WERI-Rb-1 (cell line): ENCODE results near the gene MED14.

ENCODE experiments used
- DNase-seq: peaks from one replicate; pipeline ENCODE4 v3.0.0-alpha.2; 2020
- H3K27ac ChIP-seq: fragments of 250-450 bp; sonication (Bioruptor Pico); 2 replicates; pipeline ENCODE4 v1.5.1; 2020; ENCODE audit warnings: mild to moderate bottlenecking, moderate library complexity
- H3K27me3 ChIP-seq: fragments of 250-450 bp; sonication (Bioruptor Pico); 2 replicates; pipeline ENCODE4 v1.5.1; 2021; ENCODE audit warnings: mild to moderate bottlenecking, low read depth, moderate library complexity; ENCODE audit not compliant: insufficient read depth, severe bottlenecking
- H3K36me3 ChIP-seq: fragments of 250-450 bp; sonication (Bioruptor Pico); 2 replicates; pipeline ENCODE4 v1.5.1; 2020; ENCODE audit warnings: mild to moderate bottlenecking, moderate library complexity
- H3K4me3 ChIP-seq: 2 replicates; pipeline ENCODE4 v1.5.1; 2011; ENCODE audit warnings: low read depth, mild to moderate bottlenecking, control low read depth, low read length
- H3K9me3 ChIP-seq: fragments of 250-450 bp; sonication (Bioruptor Pico); 2 replicates; pipeline ENCODE4 v1.5.1; 2021; ENCODE audit warnings: mild to moderate bottlenecking, moderate library complexity; ENCODE audit not compliant: severe bottlenecking
- TF ChIP-seq, protein P1 (sequence below): IDR thresholded peaks from 2 replicates; pipeline ENCODE4 v1.5.1; 2011; ENCODE audit warnings: low read depth, mild to moderate bottlenecking, control low read depth, inconsistent platforms, low read length

MED14 gene

DNA sequence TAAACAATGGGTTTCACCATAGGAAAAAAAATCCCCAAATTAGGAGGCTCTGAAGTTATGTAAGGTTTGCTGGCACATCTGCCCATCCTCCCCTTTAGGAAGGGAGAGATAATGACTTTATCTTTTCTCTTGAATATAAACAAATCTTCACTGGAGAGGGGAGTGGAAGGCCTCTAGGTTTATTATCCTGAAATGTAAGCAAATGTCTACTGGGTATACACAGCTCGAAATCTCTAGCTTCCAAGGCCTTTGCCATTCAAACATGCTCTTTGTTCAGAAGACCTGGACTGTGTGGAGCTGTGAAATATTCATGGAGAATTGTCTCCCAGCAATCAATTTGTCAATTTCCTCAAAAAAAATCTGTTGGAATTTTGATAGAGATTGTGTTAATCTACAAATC, 21.7 kb upstream of the MED14 start:
- peaks cover 10% of the 10 kb centered on the region for H3K27me3 ChIP-seq
- H3K4me3 ChIP-seq: no peak overlapping the region
- DNase-seq: no peak
- H3K36me3 ChIP-seq: no peaks in the 10 kb centered on the region
- no peaks in the 10 kb centered on the region for H3K9me3 ChIP-seq
- no peak overlapping the region for H3K27ac ChIP-seq
- TF ChIP-seq, protein P1, sequence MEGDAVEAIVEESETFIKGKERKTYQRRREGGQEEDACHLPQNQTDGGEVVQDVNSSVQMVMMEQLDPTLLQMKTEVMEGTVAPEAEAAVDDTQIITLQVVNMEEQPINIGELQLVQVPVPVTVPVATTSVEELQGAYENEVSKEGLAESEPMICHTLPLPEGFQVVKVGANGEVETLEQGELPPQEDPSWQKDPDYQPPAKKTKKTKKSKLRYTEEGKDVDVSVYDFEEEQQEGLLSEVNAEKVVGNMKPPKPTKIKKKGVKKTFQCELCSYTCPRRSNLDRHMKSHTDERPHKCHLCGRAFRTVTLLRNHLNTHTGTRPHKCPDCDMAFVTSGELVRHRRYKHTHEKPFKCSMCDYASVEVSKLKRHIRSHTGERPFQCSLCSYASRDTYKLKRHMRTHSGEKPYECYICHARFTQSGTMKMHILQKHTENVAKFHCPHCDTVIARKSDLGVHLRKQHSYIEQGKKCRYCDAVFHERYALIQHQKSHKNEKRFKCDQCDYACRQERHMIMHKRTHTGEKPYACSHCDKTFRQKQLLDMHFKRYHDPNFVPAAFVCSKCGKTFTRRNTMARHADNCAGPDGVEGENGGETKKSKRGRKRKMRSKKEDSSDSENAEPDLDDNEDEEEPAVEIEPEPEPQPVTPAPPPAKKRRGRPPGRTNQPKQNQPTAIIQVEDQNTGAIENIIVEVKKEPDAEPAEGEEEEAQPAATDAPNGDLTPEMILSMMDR: no peak

DNA sequence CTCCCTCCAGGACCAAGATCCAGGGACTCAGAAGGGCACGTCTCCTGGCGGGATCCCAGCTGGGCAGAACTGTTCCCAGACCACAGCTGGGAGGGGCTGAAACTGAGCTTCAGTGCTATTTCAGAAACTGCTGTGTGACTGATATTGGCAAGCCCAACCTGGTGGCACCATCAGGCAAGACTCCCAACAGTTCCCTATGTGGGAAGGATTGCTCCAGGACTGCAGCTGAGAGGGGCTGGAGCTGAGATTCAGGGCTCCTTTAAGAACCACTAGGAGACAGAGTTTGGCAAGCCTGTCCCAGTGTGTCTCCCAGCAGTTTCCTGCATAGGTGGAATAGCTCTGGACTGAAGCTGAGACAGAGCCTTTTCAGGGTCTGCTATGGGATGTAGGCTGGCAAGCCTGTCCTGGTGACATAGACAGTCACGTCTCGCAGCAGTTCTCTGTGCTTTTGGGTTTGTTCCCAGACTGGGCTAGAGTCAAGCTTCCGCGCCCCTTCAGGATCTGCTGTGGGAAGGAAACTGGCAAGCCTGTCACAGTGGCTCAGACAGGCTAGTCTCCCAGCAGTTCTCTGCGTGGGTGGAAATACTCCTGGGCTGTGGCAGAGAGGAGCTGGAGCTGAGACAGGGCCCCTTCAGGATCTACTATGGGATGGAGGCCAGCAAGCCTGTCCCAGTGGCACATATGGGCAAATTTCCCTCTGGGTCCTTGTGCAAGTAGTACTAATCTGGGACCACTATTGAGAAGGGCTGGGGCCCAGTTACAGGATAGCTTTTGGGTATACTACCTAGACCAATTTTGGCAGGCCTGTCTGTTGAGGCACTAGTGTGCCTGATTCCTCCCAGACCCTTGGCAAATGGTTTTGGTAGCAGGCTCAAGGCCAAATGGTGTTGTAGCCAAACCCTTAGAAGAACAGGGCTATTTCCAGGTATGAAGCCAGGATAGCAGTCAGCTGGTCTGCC, 20.2 kb upstream of the MED14 start:
- TF ChIP-seq, protein P1: no peak
- no peaks in the 10 kb centered on the region for H3K9me3 ChIP-seq
- H3K36me3 ChIP-seq: no peaks in the 10 kb centered on the region
- H3K27ac ChIP-seq: no peak overlapping the region
- H3K4me3 ChIP-seq: no peak overlapping the region
- DNase-seq: no peak
- H3K27me3 ChIP-seq: peaks cover 7% of the 10 kb centered on the region

DNA sequence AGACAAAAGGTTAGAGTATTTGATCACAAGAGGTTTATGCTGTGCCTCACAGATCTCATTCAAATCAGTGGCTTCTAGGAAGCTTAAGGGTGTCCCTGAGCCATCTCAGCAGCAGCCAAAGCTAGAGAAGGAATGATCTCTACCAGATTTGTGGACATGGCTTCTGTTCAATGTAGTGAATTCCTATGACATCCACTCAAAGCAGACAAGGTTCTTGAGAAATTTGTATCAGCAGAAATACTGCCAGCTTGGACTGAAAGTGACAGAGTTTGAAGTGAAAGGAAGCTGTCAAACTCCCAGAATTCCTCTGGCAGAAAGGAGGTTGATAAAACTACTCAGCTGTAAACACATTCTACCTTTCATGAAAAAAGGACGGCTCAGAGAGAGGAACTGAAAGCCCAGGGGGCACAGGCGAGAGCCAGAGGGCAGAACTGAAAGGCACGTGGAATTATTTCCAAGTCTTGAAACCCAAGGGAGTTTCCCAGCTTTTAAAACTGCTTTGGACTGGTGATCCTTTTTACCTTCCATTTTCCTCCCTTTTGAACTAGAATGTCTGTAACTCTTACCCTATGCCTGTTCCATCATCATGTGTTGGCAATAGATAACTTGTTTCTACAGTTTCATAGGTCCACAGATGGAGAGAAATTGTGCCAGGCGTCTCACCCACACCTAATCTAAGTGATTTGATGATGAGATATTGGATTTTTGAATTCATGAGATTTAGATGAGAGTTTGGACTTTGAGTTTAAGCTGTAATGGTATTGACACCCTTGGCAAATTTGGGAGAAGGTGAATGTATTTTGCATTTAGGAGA, 14.5 kb upstream of the MED14 start:
- Histone ChIP-seq H3K27me3 (peaks cover 3% of the 10 kb centered on the region), H3K4me3 (no peak overlapping the region), H3K27ac (no peak overlapping the region), H3K9me3 (no peaks in the 10 kb centered on the region), H3K36me3 (no peaks in the 10 kb centered on the region)
- TF ChIP-seq, protein P1: no peak
- no peak for DNase-seq

DNA sequence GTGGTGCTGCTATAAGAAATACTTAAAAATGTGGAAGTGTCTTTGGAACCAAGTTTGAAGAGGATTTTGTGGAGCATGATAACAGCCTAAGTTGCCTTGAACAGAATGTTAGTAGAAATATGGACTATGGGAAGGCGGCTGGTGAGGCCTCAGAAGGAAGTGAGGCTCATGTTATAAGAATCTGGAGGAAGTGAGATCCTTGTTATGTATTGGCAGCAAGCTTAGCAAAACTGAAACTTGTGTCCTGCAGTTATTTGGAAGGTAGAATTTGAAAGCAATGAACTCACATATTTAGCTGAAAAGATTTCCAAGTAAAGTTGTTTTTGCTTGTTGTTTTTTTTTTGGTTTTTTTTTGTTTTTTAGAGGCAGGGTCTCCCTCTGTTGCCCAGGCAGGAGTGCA, 13.6 kb upstream of the MED14 start:
- Histone ChIP-seq H3K36me3 (no peaks in the 10 kb centered on the region), H3K9me3 (no peaks in the 10 kb centered on the region), H3K27ac (no peak overlapping the region), H3K27me3 (peaks cover 7% of the 10 kb centered on the region), H3K4me3 (no peak overlapping the region)
- no peak for DNase-seq
- TF ChIP-seq, protein P1: no peak

DNA sequence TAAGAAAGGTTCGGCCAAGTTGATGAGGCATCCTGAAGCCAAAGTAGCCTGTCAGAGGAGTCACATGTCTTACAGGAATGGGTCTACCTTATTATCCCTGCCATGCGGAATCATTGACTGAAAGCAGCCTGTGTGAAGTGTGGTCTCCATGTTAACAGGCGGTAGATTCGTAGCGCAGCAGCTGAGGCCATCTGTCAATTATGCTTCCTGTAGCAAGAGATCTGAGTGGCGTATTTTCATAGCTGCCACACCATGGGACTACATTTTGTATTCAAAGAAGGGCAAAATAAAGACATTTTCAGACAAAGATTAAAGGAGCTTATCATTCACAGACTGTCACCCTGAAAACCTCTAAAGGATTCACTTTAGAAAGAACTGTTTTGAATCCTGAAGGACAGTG, 11.2 kb upstream of the MED14 start:
- TF ChIP-seq, protein P1: no peak
- Histone ChIP-seq H3K27me3 (peaks cover 10% of the 10 kb centered on the region), H3K36me3 (no peaks in the 10 kb centered on the region), H3K27ac (no peak overlapping the region), H3K4me3 (no peak overlapping the region), H3K9me3 (no peaks in the 10 kb centered on the region)
- peak; percentile 37 for DNase-seq
